SK-N-SH (cell line): ENCODE measurements around the gene FAM124A. TPM values are rescaled to one million over a fixed set of nuclear protein-coding genes. Genes with fewer than 3 reads are reported as not detected.

ENCODE experiments used
- CTCF ChIA-PET: fragments of 300-600, 350-600 bp; formaldehyde crosslinking; extraction: SDS; loops from one replicate; lab custom pipeline; 2021; lab: Yijun Ruan, JAX
- POLR2A ChIA-PET: fragments of 350-600 bp; sonication (Branson Sonifier 250); formaldehyde crosslinking; extraction: SDS; loops from one replicate; lab custom pipeline; 2020; ENCODE audit warnings: antibody characterized with exemption, inconsistent platforms; lab: Yijun Ruan, JAX
- DNase-seq: peaks from one replicate; pipeline ENCODE4 v3.0.0; 2012
- H2AFZ ChIP-seq: fragments of 200-600 bp; sonication (generic); 2 replicates; pipeline ENCODE4 v1.8.1; 2016; ENCODE audit warnings: antibody characterized with exemption, mild to moderate bottlenecking, low read depth
- H3F3A ChIP-seq: fragments of 200-600 bp; sonication (generic); replicated peaks from 2 replicates; pipeline ENCODE3; 2016; ENCODE audit warnings: antibody characterized with exemption, mild to moderate bottlenecking; ENCODE audit not compliant: insufficient read depth
- H3K27ac ChIP-seq, 2 experiments: fragments of 200-500 bp in 1 of 2; fragments of 200-600 bp in 1 of 2; sonication (Bioruptor generic) in 1 of 2; sonication (generic), shearing (Covaris generic) in 1 of 2; 2 replicates each; pipeline versions ENCODE4 v1.5.1 to v1.6.1; 2014 to 2016; ENCODE audit warnings: low read depth in 2 of 2, inconsistent platforms in 1 of 2, low read length in 1 of 2, mild to moderate bottlenecking in 1 of 2, mixed read lengths in 1 of 2
- H3K27me3 ChIP-seq: fragments of 200-600 bp; sonication (generic), shearing (Covaris generic); 2 replicates; pipeline ENCODE4 v1.6.1; 2016; ENCODE audit warnings: mixed run types; ENCODE audit not compliant: insufficient read depth
- H3K36me3 ChIP-seq, 2 experiments: fragments of 200-500 bp in 1 of 2; fragments of 200-600 bp in 1 of 2; sonication (Bioruptor generic) in 1 of 2; sonication (generic) in 1 of 2; replicated peaks in 1 of 2; 2 replicates each; pipeline versions ENCODE3 to v1.5.1; 2014 to 2016; ENCODE audit warnings: low read length in 1 of 2, mild to moderate bottlenecking in 1 of 2; ENCODE audit not compliant: insufficient read depth in 2 of 2, control insufficient read depth in 1 of 2
- H3K4me1 ChIP-seq, 2 experiments: fragments of 200-500 bp in 1 of 2; fragments of 200-600 bp in 1 of 2; sonication (Bioruptor generic) in 1 of 2; sonication (generic), shearing (Covaris generic) in 1 of 2; 2 replicates each; pipeline versions ENCODE4 v1.5.1 to v1.6.1; 2014 to 2016; ENCODE audit warnings: low read depth in 1 of 2, low read length in 1 of 2, mixed run types in 1 of 2; ENCODE audit not compliant: insufficient read depth in 2 of 2, control insufficient read depth in 1 of 2
- H3K4me2 ChIP-seq: fragments of 200-600 bp; sonication (generic), shearing (Covaris generic); 2 replicates; pipeline ENCODE4 v1.6.1; 2017; ENCODE audit warnings: mixed run types
- H3K4me3 ChIP-seq, 2 experiments: fragments of 200-500 bp in 1 of 2; fragments of 200-600 bp in 1 of 2; sonication (Bioruptor generic) in 1 of 2; sonication (generic), shearing (Covaris generic) in 1 of 2; 2 replicates each; pipeline versions ENCODE4 v1.5.1 to v1.8.1; 2014 to 2016; ENCODE audit warnings: low read depth in 2 of 2, inconsistent platforms in 1 of 2, low read length in 1 of 2, mild to moderate bottlenecking in 1 of 2, mixed read lengths in 1 of 2, moderate library complexity in 1 of 2
- H3K79me2 ChIP-seq: fragments of 200-600 bp; sonication (generic); 2 replicates; pipeline ENCODE4 v1.8.1; 2017; ENCODE audit warnings: mild to moderate bottlenecking; ENCODE audit not compliant: insufficient read depth
- H3K9ac ChIP-seq: fragments of 200-600 bp; sonication (generic); 2 replicates; pipeline ENCODE4 v1.6.1; 2017; ENCODE audit warnings: mixed run types
- H3K9me2 ChIP-seq: fragments of 200-600 bp; sonication (generic); 2 replicates; pipeline ENCODE4 v1.6.1; 2017; ENCODE audit warnings: mixed run types
- H3K9me3 ChIP-seq: fragments of 200-600 bp; sonication (generic); 2 replicates; pipeline ENCODE4 v1.6.1; 2017; ENCODE audit warnings: mixed run types, mild to moderate bottlenecking, moderate library complexity
- H4K20me1 ChIP-seq: fragments of 200-600 bp; sonication (generic); 2 replicates; pipeline ENCODE4 v1.6.1; 2017; ENCODE audit warnings: mild to moderate bottlenecking, mixed run types; ENCODE audit not compliant: insufficient read depth
- EP300 ChIP-seq, 2 experiments: IDR thresholded peaks; 2 replicates each; pipeline versions ENCODE4 v1.4.0 to v1.6.1; 2012; ENCODE audit warnings: borderline replicate concordance in 1 of 2, low read depth in 1 of 2, low read length in 1 of 2
- EZH2phosphoT487 ChIP-seq: fragments of 200-600 bp; sonication (generic); IDR thresholded peaks from 2 replicates; pipeline ENCODE4 v1.6.1; 2017; ENCODE audit warnings: low read depth, mixed run types, mild to moderate bottlenecking, antibody characterized with exemption, moderate library complexity, borderline replicate concordance
- GABPA ChIP-seq: IDR thresholded peaks from 2 replicates; pipeline ENCODE4 v1.4.0; 2012; ENCODE audit warnings: low read depth, mild to moderate bottlenecking
- JUND ChIP-seq: IDR thresholded peaks from 2 replicates; pipeline ENCODE4 v1.4.0; 2012
- MEF2A ChIP-seq: IDR thresholded peaks from 2 replicates; pipeline ENCODE4 v1.4.0; 2012; ENCODE audit warnings: low read depth, borderline replicate concordance
- NFIC ChIP-seq: IDR thresholded peaks from 2 replicates; pipeline ENCODE4 v1.4.0; 2012; ENCODE audit warnings: borderline replicate concordance
- POLR2AphosphoS5 ChIP-seq: IDR thresholded peaks from 2 replicates; pipeline ENCODE4 v1.6.1; 2012; ENCODE audit warnings: low read depth, low read length
- RCOR1 ChIP-seq: fragments of 150-350 bp; IDR thresholded peaks from 2 replicates; pipeline ENCODE4 v1.6.1; 2017; ENCODE audit warnings: antibody characterized with exemption, low read length
- RXRA ChIP-seq: IDR thresholded peaks from 2 replicates; pipeline ENCODE4 v1.4.0; 2012; ENCODE audit warnings: low read depth, mild to moderate bottlenecking, borderline replicate concordance
- SMC3 ChIP-seq: IDR thresholded peaks from 2 replicates; pipeline ENCODE4 v1.6.1; 2012; ENCODE audit warnings: low read depth, low read length, improper control_type of control experiment
- TCF12 ChIP-seq: IDR thresholded peaks from 2 replicates; pipeline ENCODE4 v1.4.0; 2012
- YY1 ChIP-seq: IDR thresholded peaks from 2 replicates; pipeline ENCODE4 v1.4.0; 2012; ENCODE audit warnings: low read depth, mild to moderate bottlenecking
- WGBS: methylation state at CpG from one replicate; pipeline ENCODE4 v1.1.6; 2017; ENCODE audit warnings: low lambda C conversion rate; 5-methylcytosine and 5-hydroxymethylcytosine counted together
- polyA plus RNA-seq, 3 experiments: library from polyadenylated mRNA; depleted of rRNA; stranded (reverse); fragments of >200 nt; gene quantifications; 2 replicates each; pipeline ENCODE4 v1.2.3, GENCODE V29; 2012
- TF ChIP-seq, protein P1 (sequence below): fragments of 150-350 bp; IDR thresholded peaks from 2 replicates; pipeline ENCODE4 v1.6.1; 2016; ENCODE audit warnings: mild to moderate bottlenecking, low read depth, low read length
- TF ChIP-seq, protein P2 (sequence below): IDR thresholded peaks from 2 replicates; pipeline ENCODE4; 2012
- TF ChIP-seq, protein P3 (sequence below): fragments of 150-350 bp; IDR thresholded peaks from 2 replicates; pipeline ENCODE4 v1.6.1; 2017; ENCODE audit warnings: antibody characterized with exemption, low read length, low read depth, borderline replicate concordance
- TF ChIP-seq, protein P4 (sequence below): IDR thresholded peaks from 2 replicates; pipeline ENCODE4 v1.4.0; 2012; ENCODE audit warnings: low read depth, borderline replicate concordance

Gene FAM124A
- polyA plus RNA-seq, 1 of the 3 experiments (the other 2 are of a cell fraction): 1.5 TPM

DNA sequence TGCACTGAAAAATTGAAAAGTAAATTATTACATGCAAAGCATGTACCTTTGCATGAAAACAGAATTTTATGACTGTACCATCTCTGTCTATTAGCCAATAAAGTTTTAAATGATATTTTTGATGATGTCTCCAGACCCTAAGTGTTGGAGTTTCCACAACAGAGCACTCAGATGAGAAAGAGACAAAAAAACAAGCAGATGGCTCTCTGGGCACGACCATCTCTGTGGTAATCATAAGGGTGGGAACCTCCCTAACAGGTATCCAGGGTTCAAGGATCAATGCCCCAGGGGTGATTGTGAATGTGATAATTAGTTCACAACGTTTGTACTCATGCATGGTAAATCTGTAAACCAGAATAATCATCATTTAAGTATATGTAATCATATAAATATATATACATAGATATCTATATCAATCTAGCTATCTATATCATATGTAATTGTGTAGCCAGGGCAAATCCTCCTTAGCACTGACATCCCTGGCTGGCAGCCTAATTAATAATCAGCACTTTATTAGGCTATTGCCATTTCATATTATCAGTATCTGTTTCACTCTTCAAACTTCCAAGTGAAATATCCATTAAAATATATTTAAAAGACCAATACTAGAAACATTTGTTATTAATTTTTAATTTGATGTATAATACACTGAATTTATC, 41.2 kb upstream of the FAM124A start:
- CTCF ChIA-PET: no interaction called here
- TF ChIP-seq YY1 (no peak), SMC3 (no peak), EP300 (IDR thresholded peaks at IDR 0.05; ENCODE audit: borderline replicate concordance in 1 of 2, low read depth in 1 of 2, low read length in 1 of 2) (no peak)
- TF ChIP-seq, protein P1, sequence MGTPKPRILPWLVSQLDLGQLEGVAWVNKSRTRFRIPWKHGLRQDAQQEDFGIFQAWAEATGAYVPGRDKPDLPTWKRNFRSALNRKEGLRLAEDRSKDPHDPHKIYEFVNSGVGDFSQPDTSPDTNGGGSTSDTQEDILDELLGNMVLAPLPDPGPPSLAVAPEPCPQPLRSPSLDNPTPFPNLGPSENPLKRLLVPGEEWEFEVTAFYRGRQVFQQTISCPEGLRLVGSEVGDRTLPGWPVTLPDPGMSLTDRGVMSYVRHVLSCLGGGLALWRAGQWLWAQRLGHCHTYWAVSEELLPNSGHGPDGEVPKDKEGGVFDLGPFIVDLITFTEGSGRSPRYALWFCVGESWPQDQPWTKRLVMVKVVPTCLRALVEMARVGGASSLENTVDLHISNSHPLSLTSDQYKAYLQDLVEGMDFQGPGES: no peak
- TF ChIP-seq, protein P2, sequence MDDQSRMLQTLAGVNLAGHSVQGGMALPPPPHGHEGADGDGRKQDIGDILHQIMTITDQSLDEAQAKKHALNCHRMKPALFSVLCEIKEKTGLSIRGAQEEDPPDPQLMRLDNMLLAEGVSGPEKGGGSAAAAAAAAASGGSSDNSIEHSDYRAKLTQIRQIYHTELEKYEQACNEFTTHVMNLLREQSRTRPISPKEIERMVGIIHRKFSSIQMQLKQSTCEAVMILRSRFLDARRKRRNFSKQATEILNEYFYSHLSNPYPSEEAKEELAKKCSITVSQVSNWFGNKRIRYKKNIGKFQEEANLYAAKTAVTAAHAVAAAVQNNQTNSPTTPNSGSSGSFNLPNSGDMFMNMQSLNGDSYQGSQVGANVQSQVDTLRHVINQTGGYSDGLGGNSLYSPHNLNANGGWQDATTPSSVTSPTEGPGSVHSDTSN: no peak
- TF ChIP-seq, protein P3, sequence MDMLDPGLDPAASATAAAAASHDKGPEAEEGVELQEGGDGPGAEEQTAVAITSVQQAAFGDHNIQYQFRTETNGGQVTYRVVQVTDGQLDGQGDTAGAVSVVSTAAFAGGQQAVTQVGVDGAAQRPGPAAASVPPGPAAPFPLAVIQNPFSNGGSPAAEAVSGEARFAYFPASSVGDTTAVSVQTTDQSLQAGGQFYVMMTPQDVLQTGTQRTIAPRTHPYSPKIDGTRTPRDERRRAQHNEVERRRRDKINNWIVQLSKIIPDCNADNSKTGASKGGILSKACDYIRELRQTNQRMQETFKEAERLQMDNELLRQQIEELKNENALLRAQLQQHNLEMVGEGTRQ: no peak

DNA sequence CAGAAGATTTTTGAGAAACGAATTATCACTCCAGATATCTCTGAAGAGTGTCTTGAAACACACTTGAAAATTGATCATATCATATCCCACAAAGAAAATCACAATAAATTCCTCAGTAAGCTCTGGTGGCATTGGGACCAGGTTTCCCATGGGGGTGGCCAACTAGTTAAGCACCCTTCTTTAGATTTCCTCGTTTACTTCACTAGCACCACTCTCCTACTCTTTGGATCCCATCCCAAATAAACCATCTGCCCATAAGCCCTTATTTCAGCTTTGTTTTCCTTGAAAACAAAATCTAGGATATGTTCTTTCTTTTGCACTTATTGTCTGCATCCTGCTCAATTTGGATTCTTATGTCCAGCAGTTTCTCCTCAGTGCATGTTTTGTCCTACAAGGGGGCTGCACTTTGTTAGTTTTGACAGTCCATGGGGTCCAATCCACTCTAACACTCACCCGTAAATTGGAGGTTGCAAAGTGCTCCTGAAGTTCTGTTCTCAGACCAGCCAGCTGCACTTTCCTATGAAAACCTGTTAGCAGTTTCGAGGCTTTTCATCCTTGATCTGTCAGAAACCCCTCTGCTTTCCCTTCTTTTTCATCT, 40.3 kb upstream of the FAM124A start:
- no peaks in the 10 kb centered on the region for H3K9me2 ChIP-seq
- H3K36me3 ChIP-seq: no peaks in the 10 kb centered on the region
- H3K79me2 ChIP-seq: no peaks in the 10 kb centered on the region
- H3K4me2 ChIP-seq: no peak overlapping the region
- H3K27me3 ChIP-seq: no peaks in the 10 kb centered on the region
- DNase-seq: no peak
- H3K9ac ChIP-seq: no peak overlapping the region
- no peak overlapping the region for H2AFZ ChIP-seq
- TF ChIP-seq RCOR1 (no peak), JUND (no peak), MEF2A (no peak), TCF12 (no peak), GABPA (no peak), POLR2AphosphoS5 (no peak), NFIC (no peak), EZH2phosphoT487 (no peak), RXRA (no peak), SMC3 (no peak)
- TF ChIP-seq, protein P4, sequence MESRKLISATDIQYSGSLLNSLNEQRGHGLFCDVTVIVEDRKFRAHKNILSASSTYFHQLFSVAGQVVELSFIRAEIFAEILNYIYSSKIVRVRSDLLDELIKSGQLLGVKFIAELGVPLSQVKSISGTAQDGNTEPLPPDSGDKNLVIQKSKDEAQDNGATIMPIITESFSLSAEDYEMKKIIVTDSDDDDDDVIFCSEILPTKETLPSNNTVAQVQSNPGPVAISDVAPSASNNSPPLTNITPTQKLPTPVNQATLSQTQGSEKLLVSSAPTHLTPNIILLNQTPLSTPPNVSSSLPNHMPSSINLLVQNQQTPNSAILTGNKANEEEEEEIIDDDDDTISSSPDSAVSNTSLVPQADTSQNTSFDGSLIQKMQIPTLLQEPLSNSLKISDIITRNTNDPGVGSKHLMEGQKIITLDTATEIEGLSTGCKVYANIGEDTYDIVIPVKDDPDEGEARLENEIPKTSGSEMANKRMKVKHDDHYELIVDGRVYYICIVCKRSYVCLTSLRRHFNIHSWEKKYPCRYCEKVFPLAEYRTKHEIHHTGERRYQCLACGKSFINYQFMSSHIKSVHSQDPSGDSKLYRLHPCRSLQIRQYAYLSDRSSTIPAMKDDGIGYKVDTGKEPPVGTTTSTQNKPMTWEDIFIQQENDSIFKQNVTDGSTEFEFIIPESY: no peak
- no peaks in the 10 kb centered on the region for H3F3A ChIP-seq
- WGBS: 32% methylated on average over 4 of the region's 4 CpGs
- CTCF ChIA-PET: interaction anchor here (1.0 to 1.4 kb wide), 2 partner anchors 37 to 56 kb away, joined by 4 read pairs; no protein-coding TSS in a partner anchor
- H4K20me1 ChIP-seq: no peaks in the 10 kb centered on the region
- POLR2A ChIA-PET: no interaction called here
- H3K27ac ChIP-seq: no peak overlapping the region
- H3K4me1 ChIP-seq: no peaks in the 10 kb centered on the region
- no peak overlapping the region for H3K4me3 ChIP-seq
- no peaks in the 10 kb centered on the region for H3K9me3 ChIP-seq

More for the DNA sequence above, 41.2 kb upstream of the FAM124A start:
- H3K4me3 ChIP-seq: no peak overlapping the region
- H3K27me3 ChIP-seq: no peaks in the 10 kb centered on the region
- H3K4me2 ChIP-seq: no peak overlapping the region
- H2AFZ ChIP-seq: no peak overlapping the region
- no peak for DNase-seq
- H3F3A ChIP-seq: no peaks in the 10 kb centered on the region
- H4K20me1 ChIP-seq: no peaks in the 10 kb centered on the region
- no peaks in the 10 kb centered on the region for H3K36me3 ChIP-seq
- H3K79me2 ChIP-seq: no peaks in the 10 kb centered on the region
- H3K4me1 ChIP-seq: no peaks in the 10 kb centered on the region
- no peak overlapping the region for H3K27ac ChIP-seq
- POLR2A ChIA-PET: no interaction called here
- WGBS: 12% methylated on average over 2 of the region's 2 CpGs
- H3K9me2 ChIP-seq: no peaks in the 10 kb centered on the region
- H3K9ac ChIP-seq: no peak overlapping the region
- H3K9me3 ChIP-seq: no peaks in the 10 kb centered on the region
